MM.1S (cell line): Measurements from ENCODE around the gene DEPP1.

ENCODE experiments used
- EZH2phosphoT487 ChIP-seq: fragments of 300-600 bp; sonication (generic); IDR thresholded peaks from 2 replicates; pipeline ENCODE4 v1.6.1; 2018; ENCODE audit warnings: antibody characterized with exemption, low read length
- TF ChIP-seq, protein P1 (sequence below): fragments of 300-600 bp; sonication (generic); IDR thresholded peaks from 2 replicates; pipeline ENCODE4 v1.5.1; 2016; ENCODE audit warnings: antibody characterized with exemption, low read length, mixed read lengths

DNA sequence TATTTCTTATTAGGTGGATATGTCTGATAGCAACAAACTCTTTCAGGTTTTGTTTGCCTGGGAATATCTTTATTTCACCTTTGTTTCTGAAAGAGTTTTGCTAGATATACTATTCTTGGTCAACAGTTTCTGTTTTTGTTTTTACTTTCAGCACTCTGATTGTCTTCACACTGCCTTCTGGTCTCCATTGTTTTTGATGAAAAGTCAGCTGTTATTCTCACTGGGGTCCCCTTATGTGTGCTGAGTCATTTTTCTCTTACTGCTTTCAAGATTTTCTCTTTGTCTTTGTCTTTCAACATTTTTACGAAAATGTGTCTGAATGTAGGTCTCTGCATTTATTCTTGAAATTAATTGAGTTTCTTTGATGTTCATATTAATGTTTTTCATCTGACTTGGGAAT is 34.3 kb downstream of the DEPP1 start:
- TF ChIP-seq, protein P1, sequence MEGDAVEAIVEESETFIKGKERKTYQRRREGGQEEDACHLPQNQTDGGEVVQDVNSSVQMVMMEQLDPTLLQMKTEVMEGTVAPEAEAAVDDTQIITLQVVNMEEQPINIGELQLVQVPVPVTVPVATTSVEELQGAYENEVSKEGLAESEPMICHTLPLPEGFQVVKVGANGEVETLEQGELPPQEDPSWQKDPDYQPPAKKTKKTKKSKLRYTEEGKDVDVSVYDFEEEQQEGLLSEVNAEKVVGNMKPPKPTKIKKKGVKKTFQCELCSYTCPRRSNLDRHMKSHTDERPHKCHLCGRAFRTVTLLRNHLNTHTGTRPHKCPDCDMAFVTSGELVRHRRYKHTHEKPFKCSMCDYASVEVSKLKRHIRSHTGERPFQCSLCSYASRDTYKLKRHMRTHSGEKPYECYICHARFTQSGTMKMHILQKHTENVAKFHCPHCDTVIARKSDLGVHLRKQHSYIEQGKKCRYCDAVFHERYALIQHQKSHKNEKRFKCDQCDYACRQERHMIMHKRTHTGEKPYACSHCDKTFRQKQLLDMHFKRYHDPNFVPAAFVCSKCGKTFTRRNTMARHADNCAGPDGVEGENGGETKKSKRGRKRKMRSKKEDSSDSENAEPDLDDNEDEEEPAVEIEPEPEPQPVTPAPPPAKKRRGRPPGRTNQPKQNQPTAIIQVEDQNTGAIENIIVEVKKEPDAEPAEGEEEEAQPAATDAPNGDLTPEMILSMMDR, result no peak
- no peak for TF ChIP-seq EZH2phosphoT487
